ENCODE measurements around the gene RTN1.
"Not testable (repeated sequence)": the region's sequence is repeated elsewhere in the genome, so short reads cannot be mapped to it uniquely, and the experiment has no call there.

Gene RTN1

GRCh38 chr14:59698793-59699192 lies 171.8 kb downstream of the RTN1 start:
- no peak for DNase-seq

- no peak for DNase-seq
Measured at GRCh38 chr14:59695198-59695597, 175.4 kb downstream of the RTN1 start.

DNA sequence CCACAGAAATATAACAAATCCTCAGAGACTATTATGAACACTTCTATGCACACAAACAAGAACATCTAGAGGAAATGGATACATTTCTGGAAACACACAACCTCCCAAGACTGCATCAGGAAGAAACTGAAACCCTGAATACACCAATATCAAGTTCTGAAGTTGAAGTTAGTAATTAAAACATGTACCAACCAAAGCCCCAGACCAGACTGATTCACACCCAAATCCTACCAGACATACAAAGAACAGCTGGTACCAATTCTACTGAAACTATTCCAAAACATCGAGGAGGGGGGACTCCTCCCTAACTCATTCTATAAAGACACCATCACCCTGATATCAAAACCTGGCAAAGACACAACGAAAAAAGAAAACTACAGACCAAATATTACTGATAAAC lies 179.3 kb downstream of the RTN1 start:
- no peak for DNase-seq

DNA sequence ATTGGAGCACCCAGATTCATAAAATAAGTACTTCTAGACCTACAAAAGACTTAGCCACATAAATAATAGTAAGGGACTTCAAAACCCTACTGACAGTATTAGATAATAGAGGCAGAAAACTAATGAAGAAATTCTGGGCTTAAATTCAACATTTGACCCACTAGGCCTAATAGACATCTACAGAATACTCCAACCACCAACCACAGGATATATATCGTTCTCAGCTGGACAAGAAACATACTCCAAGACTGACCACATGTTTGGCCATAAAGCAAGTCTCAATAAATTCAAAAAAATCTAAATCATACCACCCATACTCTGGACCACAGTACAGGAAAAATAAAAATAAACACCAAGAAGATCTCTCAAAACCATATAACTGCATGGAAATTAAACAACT lies 180.2 kb downstream of the RTN1 start:
- no peak for DNase-seq

GRCh38 chr14:59688224-59689170 lies 182.1 kb downstream of the RTN1 start:
- peak; percentile 56 for DNase-seq

DNA sequence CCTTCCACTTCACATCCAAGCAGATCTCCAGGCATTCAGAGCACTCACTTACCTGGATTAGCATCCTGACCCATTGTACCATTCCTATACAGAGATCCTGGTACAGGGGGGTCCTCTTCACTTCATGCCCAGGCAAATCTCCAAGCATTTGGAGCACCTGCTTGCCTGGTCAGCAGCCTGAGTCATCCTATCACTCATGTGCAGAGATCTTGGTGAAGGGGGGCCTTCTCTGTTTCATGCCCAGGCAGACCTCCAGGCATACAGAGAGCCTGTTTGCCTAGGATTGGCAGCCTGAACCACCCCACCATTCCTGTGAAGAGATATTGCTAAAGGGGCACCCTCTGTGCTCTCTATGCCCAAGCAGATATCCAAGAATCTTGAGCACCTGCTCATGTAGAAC lies 182.9 kb downstream of the RTN1 start:
- no peak for DNase-seq

- DNase-seq: no peak
Measured at GRCh38 chr14:59679872-59680271, 190.7 kb downstream of the RTN1 start.

DNA sequence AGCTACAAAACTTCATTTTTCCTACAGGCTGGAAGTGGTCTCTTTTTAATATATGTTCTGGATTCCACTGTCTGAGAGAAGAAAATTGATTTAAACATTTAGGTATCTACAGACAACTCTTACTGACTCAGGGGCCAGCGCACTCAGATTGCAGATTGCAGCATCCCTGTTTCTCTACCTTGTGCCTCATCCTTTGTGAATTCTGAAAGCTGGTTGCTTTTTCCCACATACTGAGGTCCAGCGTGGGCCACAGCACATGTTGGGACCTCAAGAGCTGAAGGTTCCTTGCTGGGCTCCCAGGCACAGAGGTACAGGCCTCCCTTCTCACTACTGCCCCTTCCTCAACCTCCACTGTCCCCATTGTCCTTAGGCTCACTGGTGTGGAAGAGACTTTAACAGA lies 192.2 kb downstream of the RTN1 start:
- DNase-seq: no peak

DNA sequence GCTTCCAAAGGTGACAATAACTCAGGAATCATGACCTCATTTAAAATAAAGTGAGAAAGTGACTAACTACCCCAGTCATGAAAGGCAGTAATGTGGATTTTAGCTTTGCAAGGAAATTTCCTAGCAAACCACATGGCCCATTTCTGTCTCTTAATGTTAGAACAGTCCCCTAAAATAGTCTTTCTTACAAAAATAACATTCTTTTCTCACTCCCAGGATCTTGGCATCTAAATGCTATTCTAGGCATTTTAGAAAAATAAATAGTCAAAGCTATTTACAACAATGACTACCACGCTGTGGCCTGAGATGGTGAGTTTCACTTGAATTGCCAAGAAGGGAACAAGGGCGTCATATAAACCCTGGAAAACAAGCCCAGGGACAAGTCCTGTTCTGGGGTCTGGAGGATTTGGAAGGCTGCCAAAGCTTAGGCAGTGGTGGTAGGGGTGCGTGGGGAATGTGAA lies 192.8 kb downstream of the RTN1 start:
- no peak for DNase-seq

DNA sequence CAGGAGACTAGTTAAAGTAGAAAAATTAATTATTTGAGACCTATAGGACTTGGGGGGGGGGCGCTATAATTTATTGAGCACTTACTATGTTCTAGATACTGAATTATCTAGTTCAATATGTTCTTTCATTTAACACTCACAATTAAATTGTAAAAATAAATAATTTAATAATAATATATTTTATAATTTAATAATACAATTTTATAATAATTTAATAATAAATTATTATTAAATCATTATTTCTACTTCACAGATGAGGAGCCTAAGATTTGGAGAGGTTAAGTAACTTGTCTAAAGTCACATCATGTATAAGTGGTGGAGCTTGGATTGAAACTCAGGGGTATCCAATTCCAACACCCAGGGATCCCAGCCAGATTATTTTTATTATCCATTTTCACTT lies 195.2 kb downstream of the RTN1 start:
- no peak for DNase-seq

GRCh38 chr14:59664741-59665140 lies 205.8 kb downstream of the RTN1 start:
- no peak for DNase-seq

DNA sequence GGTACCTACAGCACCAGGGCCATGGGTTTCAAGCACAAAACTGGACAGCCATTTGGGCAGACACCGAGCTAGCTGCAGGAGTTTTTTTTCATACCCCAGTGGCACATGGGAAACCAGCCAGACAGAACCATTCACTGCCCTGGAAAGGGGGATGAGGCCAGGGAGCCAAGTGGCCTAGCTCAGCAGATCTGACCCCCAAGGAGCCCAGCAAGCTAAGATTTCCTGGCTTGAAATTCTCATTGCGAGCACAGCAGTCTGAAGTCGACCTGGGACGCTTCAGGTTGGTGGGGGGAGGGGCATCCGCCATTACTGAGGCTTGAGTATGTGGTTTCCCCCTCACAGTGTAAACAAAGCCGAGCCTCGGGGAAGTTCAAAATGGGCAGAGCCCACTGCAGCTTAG lies 212.8 kb downstream of the RTN1 start:
- DNase-seq: no peak

GRCh38 chr14:59656473-59656872 lies 214.1 kb downstream of the RTN1 start:
- no peak for DNase-seq

- not testable (repeated sequence) for DNase-seq
Measured at GRCh38 chr14:59654131-59654530, 216.4 kb downstream of the RTN1 start.

DNA sequence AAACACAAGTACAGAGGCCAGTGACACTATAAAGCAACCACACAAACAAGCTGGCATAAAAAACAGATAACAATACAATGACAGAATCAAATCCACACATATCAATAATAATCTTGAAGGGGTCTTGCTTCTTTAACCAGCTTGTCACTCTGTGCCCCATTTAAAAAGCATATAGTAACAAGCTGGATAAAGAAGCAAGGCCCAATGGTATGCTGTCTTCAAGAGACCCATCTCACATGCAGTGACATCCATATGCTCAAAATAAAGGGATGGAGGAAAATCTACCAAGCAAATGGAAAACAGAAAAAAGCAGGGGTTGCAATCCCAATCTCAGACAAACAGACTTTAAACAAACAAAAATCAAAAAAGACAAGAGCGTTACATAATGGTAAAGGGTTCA lies 223.7 kb downstream of the RTN1 start:
- DNase-seq: not testable (repeated sequence)

DNA sequence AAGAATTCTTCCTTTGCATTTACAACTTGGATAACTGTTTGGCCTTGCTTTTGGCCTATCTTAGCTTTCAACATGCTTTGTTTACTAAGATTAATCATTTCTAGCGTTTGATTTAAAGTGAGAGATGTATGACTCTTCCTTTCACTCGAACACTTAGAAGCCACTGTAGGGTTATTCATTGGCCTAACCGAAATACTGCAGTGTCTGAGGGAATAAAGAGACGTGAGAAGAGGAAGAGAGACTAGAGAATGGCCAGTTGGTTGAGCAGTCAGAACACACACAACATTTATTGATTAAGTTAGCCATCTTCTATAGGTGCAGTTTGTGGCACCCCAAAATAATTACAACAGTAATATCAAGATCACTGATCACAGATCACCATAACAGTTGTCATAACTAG lies 231.7 kb downstream of the RTN1 start:
- DNase-seq: no peak

DNA sequence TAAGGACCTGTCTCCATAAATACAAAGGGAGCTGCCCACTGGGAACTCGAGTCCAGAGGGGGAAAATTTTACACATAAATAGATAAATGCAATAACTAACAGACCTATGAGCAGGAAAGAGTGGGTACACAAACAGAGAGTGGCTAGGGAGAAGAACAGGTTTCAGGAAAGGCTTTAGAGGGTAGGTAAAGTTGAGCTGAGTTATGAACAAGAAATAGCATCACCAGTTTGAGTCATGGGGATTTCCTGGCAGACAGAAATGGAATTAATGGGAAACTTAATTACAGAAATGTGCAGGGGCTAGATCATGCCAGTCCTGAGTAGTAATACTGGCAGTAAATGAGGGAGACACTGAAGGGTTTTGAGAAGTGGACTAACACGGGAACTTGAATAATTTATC lies 236.0 kb downstream of the RTN1 start:
- no peak for DNase-seq

GRCh38 chr14:59633486-59633885 lies 237.1 kb downstream of the RTN1 start:
- no peak for DNase-seq

DNA sequence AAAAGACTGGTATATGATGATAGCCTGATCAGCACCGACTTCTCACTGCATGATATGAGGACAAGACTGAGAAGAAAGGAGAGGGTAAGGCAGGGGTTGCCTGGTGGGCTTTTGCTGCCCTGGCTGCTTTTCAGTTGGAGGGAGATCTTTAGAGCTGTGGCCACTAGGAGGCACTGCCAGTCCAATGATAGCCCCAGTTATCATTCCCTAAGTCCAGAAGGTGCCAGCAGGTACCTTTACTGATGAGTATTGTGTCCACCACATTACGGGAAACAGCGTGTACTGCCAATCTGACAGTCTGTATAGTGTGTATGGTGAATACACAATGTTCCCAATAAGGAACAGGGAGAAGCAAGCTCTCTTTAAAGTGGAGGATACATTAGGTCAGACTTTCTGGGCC lies 238.2 kb downstream of the RTN1 start:
- peak; percentile 26 for DNase-seq

DNA sequence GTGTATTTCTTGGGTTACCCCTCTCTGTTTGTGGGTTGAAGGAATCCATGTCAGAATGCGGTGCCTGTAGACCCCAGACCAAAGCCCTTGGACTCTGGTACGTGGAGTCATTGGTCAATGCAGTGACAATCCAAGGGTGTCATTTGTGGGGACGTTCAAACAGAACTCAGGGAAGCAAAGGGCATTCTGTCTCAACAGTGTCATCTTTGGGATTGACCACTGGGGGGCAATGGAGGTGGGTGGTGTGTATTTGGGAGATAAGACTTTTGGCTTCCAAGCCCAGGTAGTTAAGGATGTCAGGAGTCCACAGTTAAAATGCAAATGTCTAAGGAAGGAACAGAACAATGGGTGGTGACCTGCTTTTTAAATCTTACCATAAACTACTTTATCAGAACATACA lies 239.3 kb downstream of the RTN1 start:
- DNase-seq: peak; percentile 2

DNA sequence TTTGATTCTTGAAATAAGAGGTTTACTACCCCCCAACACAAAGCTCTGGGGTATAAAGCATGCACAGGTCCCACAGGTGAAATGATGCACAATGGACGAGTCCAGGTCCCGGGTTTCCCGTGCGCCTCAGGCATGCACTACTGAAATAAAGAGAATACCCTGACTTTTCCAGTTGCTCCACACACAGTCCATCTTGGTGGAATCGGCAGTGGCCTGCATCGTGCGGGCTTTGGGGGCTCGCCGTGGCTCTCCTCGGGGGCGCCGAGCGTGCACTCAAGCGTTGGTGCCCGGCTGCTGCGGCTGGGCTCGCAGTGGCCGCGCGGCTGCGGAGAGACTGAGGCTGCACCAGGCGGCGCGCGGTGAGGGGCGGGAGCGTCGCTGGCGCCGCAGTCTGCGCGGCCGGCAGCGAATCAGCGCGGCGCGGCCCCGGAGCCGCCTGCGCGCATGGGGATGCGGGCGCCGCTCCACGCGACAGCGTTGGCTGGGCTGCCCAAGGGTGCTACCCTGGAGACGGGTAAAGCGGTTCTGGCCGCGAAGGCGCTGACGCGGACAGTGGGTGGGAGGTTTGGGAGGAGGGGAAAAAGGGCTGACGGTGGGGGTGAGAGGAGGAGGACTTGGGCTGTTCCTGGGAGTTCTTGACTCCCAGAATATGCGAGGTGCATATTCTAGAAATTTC lies 240.2 kb downstream of the RTN1 start:
- peak; percentile 1 for DNase-seq

- no peak for DNase-seq
Measured at GRCh38 chr14:59629444-59630287, 240.9 kb downstream of the RTN1 start.

- no peak for DNase-seq
Measured at GRCh38 chr14:59627011-59627520, 243.5 kb downstream of the RTN1 start.

Data from activated CD4-positive, alpha-beta T cell treated with anti-CD3 and anti-CD28 coated beads, Interleukin-10, Interleukin-2, amounts not matched to agents 100 ng/mL and 50 ng/mL, durations not matched to agents 16 hours and 8 hours (primary cell).